Measurements from ENCODE around the gene TCF4.

DNA sequence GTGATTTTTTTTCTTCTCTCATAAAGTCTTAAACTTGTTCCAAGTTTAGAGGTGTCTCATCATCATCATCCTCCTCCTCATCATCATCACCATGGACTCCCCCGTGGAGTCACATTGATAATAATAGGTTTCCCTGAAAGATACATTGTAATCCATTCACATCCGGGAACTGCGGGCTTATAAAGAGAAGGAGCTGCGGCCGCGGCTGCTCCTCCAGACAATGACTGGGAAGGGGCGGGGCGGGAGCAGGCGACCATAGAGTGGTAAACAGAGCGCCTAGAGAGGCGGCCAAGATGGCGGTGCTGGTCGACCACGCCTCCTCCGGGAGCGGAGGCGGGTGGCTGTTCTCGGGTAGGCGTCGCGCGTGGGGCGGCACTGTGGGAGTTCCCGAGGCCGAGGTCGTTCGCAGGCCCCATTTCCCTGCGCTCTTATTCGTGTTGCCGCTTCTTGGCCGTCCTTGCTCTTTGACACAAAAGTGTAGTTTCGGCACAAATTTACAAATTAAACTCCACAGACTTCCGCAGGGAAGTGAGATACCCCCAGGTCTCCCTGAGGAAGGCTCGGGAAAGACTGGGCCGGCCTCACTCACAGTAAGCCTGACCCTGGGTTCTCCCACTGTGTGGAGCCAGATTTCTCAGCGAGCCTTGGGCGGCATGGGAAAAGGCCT is 1.8 kb upstream of the TCF4 start:
- TF ChIP-seq, protein P1, sequence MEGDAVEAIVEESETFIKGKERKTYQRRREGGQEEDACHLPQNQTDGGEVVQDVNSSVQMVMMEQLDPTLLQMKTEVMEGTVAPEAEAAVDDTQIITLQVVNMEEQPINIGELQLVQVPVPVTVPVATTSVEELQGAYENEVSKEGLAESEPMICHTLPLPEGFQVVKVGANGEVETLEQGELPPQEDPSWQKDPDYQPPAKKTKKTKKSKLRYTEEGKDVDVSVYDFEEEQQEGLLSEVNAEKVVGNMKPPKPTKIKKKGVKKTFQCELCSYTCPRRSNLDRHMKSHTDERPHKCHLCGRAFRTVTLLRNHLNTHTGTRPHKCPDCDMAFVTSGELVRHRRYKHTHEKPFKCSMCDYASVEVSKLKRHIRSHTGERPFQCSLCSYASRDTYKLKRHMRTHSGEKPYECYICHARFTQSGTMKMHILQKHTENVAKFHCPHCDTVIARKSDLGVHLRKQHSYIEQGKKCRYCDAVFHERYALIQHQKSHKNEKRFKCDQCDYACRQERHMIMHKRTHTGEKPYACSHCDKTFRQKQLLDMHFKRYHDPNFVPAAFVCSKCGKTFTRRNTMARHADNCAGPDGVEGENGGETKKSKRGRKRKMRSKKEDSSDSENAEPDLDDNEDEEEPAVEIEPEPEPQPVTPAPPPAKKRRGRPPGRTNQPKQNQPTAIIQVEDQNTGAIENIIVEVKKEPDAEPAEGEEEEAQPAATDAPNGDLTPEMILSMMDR (IDR thresholded peaks at IDR 0.05): no peak
- peak in 1 of 2 donors; percentile 77 for TF ChIP-seq POLR2A (IDR thresholded peaks at IDR 0.05)
